GM12872 (cell line): ENCODE measurements around the gene CAVIN4.

Source experiments
- TF ChIP-seq, protein P1 (sequence below): IDR thresholded peaks from 3 replicates; pipeline ENCODE4 v1.5.1; 2011; ENCODE audit warnings: low read depth, mild to moderate bottlenecking, low read length, moderate library complexity; ENCODE audit not compliant: insufficient read depth

Gene CAVIN4

DNA sequence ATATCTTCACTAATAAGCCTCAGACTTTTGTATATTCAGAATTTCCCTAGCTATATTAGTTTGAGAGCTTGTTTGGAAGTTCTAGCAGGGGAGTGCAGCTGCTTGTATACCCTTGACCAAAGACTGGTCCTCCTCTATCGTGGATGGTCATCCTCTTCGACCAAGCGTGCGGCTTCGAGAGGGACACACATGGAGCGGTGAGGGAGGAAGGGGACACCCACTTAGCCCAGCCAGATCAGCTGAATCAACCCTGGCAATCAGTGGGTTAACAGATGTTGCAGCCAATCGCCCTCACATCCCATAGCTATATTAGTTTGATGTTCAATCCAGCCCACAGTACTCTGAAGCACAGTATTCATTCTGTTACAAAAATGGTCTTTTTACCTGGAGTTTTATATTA, 3.2 kb downstream of the CAVIN4 start:
- TF ChIP-seq, protein P1, sequence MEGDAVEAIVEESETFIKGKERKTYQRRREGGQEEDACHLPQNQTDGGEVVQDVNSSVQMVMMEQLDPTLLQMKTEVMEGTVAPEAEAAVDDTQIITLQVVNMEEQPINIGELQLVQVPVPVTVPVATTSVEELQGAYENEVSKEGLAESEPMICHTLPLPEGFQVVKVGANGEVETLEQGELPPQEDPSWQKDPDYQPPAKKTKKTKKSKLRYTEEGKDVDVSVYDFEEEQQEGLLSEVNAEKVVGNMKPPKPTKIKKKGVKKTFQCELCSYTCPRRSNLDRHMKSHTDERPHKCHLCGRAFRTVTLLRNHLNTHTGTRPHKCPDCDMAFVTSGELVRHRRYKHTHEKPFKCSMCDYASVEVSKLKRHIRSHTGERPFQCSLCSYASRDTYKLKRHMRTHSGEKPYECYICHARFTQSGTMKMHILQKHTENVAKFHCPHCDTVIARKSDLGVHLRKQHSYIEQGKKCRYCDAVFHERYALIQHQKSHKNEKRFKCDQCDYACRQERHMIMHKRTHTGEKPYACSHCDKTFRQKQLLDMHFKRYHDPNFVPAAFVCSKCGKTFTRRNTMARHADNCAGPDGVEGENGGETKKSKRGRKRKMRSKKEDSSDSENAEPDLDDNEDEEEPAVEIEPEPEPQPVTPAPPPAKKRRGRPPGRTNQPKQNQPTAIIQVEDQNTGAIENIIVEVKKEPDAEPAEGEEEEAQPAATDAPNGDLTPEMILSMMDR, result no peak

DNA sequence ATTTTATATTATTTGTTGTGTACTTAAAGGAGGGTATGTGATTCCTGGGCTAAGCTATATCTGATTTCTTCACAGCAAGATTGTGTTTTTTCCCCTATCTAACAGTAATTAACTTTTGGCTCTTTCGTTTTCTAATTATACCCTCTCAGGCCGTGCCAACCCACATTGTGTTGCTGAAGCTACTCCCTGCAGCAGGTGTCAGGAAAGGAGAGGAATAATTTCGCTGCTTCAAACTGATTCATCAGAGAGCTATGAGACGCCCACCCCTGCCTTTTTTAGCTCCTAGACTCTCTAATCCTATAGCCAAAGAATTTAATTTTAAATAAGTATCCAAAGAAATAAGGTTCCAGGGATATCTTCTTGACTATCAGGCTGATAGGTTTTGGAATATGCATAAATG, 3.8 kb downstream of the CAVIN4 start:
- TF ChIP-seq, protein P1, result no peak

DNA sequence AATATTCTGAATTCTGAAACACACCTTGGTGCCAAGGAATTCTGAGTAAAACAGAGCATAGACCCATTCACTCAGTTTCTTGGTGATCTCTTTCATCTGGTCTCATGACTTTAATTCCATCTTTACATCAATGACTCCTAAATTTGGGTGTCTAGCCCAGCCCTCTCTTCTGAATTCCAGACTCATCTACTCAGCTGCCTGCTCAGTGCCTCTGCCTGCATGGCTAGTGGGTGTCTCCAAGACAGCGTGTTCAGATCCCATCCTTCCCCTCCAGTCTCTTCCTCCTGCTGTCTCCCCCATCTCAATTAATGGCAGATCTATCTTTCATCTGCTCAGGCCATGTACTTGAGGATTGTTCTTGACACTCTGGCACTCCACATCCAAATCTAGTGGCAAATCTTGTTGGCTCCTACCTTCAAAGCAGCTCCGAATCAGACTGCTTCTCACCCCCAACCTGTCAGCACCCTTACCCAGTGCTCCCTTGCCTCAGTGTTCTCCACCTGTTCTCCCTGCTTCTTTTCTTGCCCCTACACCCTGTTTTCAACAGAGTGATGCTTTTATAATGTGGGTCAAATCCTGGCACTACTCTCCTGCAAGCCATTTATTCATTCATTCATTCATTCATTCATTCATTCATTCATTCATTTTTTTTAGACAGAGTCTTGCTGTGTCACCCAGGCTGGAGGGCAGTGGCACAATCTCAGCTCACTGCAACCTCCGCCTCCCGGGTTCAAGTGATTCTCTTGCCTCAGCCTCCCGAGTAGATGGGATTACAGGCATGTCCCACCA, 5.3 kb downstream of the CAVIN4 start:
- TF ChIP-seq, protein P1, result no peak

DNA sequence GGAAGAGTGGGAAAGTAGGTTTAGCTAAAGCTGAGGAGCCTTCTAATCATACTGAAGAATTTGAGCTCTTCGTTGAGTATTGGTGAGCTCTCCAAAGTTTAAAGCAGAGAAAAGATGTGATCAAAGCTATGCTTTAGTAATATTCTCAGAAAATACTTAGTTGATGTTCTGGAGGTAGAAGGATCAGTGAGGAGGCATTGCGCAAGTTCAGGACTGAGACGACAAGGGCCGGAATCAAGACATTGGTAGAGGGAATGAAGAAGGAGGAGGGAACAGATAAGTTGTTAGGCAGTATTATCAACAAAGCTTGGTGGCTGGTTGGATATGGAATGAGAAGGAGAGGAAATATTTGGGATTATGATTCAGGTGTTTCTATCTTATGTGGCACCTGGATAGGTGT, 7.1 kb downstream of the CAVIN4 start:
- TF ChIP-seq, protein P1, result no peak

DNA sequence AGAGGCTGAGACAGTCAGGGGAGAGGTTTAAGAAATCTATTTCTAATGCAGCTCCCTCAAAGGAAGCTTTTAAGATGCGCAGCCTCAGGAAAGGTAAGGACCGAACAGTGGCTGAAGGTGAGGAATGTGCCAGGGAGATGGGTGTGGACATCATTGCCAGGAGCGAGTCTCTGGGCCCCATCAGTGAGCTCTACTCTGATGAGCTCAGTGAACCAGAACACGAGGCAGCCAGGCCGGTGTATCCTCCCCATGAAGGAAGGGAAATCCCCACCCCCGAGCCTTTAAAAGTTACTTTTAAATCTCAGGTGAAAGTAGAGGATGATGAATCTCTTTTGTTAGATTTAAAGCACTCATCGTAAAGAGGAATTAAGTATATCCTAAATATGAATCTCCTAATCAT, 8.2 kb downstream of the CAVIN4 start:
- TF ChIP-seq, protein P1, result no peak

DNA sequence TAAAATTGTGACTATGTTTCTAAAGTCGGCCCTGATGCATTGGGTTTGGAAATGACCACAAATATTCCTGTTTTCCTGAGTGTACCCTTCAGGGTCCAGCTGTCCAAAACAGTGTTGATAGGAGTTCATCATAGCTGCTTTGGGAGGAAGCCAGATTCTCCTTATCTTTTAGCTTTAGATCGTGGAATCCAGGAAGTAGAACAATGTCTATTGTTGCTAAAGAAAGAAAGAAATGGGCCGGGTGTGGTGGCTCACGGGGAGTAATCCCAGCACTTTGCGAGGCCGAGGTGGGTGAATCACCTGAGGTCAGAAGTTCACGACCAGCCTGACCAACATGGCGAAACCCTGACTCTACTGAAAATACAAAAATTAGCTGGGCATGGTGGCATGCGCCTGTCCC, 9.5 kb downstream of the CAVIN4 start:
- TF ChIP-seq, protein P1, result no peak

DNA sequence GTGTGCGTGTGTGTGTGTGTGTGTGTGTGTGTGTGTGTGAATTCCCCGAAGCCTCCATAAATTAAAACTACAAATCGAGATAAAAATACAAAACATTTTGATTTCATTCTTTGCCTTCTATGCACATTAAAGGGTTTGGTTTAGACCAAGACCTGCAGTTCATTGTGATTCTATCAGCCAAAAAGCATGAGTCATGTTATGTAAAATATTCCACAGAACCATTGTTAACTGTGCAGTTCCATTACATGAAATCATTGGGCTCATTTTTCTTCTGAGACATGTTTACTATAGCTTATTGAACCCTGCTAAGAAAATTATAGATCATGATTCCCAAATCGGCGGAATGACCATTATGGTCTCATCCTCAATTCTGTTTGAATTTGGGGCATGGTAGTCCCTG, 11.7 kb downstream of the CAVIN4 start:
- TF ChIP-seq, protein P1, result no peak
